Ammon's horn (tissue), 1 donor: ENCODE data around the gene RNF208.
"Not testable (repeated sequence)": the region's sequence is repeated elsewhere in the genome, so short reads cannot be mapped to it uniquely, and the experiment has no call there.

Source experiments
- DNase-seq: peaks from one replicate; pipeline ENCODE4 v3.0.0-alpha.2; 2016; ENCODE audit warnings: low spot score

RNF208 gene, protein sequence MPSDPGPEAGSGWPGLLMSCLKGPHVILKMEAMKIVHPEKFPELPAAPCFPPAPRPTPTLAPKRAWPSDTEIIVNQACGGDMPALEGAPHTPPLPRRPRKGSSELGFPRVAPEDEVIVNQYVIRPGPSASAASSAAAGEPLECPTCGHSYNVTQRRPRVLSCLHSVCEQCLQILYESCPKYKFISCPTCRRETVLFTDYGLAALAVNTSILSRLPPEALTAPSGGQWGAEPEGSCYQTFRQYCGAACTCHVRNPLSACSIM

DNA sequence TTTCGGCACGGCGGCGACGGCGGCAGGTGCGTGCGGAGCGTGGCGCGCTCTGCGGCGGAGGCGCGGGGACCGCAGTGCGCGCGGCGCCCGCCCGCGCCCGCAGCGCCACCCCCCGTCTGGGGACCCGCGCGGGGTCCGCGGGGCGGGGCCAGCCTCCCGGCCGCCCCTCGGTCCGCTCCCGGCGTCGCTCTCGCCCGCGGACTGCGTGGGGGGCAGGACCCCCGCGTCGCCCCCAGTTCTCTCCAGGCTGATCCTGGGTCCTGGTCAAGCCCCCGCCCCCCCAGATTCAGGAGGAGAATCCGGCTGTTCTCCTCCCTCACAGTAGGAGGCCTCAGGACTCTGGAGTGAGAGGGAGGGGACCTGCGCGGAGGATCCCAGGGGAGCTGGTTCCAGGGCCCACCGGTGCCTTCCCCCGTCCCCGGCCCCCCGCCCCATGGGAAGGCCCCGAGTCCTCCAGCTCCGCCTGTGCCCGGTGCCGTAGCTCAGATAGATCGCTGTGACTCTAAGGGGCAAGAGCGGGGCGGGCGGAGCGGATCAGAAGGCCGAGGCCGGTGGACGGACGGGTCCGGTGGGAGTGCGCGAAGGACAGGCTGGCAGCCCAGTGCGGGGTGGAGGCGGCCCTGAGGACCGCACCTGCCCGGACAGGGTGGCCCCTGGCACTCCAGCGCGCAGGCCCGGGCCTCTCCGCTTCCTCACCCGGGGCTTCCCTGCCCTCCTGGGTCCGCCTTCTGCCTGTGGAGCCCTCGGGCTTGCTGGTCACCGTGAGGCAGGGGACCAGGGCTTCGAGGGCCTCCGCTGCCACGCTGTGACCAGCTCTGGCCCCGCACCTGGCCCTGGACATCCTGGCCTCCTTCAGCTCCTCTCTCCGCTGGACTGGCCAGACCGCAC is at the start of gene RNF208:
Gene RNF208 (minus strand): TSS at position 51 of the 888 bp plus-strand sequence. CDS start 1,028 bp downstream, outside the sequence.
- DNase-seq: no peak

DNA sequence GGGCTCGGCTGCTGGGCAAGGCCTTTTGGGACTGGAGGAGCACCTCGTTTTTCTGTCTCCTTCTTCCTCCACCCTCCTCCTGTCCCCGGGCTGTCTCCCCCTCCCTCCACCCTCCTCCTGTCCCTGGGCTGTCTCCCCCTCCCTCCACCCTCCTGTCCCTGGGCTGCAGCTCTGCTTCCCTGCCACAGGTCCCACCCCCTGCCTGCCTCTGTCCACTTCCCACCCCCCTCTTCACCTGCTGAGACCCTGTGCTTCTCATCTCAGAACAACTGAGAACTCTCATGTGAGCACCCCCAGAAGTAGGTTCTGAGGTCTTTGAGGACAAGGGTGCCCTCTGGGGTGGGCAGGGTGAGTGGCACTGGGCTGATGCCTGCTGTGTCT is 49.6 kb upstream of the RNF208 start:
- DNase-seq: no peak

DNA sequence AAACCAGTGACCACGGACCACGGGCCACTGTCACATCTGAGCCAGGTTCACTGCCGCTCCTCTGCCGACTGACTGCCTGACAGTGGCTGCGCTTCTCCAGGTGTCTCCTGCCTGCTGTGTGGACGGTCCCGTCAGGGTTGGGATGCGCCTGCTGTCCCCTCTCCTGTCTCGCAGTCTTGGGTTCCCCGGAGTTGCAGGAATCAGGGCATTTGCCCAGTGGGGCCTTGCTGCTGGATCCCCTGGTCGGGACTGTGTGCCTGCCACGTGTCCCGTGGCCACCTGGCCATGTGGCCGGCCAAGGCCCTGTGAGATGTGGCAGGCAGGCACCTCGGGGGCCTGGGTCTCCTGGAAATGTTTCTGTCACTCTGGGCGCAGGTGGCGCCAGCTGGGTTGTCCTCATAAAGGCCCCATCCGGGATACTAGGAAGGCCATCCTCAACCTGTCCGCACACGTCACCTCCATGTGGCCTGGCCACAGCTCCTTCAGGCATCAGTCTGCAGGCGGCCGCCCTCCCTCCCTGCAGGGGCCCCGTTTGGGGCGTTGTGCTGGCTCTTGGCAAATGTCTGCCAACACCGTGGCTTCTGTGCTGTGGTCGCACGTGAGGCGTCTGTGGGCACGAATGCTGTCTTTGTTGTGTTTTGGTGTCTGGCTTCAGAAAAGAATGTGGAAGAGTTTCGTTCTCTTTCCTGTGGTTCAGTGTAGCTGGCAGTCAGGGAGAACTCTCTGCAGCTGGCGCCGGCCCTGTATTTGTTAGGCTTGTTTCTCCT is 49.1 kb upstream of the RNF208 start:
- DNase-seq: no peak

DNA sequence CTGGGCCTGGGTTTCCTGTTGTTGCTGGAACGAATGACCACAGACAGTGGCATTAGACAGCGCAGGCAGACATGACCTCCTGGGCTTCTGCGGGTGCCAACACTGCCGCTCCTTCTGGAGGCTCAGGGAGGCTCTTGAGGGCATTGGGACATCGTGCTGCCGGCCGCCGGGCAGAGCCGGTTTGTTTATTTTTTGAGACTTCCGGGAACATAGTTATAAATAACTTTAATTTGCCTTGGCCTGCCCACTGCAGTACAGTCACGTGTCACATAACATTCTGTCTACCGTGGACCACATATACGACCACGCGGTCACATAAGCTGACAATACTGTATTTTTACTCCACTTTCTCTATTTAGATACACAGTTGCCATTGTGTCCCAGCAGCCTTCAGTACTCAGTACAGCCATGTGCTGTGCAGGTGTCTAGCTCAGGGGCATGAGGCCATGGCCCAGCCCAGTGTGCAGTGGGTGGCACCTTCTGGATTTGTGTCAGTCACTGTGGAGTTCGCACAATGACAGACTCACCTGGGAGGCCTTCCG is 47.3 kb upstream of the RNF208 start:
- no peak for DNase-seq

DNA sequence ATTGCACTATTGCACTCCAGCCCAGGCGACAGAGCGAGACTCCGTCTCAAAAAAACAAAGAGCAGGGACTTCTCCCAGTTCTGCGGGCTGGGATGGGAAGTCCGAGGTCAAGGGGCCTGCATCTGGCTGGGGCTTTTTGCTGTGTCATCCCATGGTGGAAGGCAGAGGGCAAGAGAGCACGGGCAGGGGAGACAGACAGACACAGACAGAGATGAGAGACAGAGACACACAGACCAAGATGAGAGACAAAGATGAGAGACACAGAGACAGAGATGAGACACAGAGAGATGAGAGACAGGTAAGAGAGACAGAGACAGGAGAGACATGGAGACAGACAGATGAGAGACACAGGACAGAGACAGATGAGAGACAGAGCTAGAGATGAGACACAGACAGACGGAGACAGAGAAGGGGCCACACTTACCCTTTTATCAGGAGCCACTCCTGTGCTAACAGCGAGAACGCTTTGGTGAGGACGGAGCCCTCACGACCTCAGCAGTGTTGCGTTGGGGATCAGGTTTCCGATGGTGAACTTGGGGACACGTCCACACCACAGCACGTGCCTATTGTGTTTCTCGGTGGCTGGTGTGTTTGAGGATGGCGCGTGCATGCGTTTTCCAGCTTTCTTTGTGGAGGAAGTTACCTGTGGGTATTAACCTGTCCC is 46.6 kb upstream of the RNF208 start:
- DNase-seq: no peak

DNA sequence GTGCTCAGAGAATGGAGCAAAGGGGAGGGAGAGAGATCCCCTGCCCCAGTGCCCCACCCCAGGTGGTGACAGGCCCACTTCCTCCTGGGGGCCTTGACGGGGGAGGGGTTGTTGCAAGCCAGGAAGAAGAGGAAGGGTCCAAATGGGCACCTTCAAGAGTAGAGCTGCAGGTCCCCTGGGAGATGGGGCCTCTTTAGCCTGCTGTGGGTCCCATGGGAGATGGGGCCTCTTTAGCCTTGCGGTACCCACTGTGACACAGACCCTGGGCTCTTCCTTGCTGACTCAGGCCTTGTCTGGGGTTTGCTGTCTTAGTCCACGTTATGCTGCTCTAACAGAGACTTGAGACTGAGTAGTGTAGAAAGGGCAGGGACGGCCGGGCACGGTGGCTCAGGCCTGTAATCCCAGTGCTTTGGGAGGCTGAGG is 45.9 kb upstream of the RNF208 start:
- no peak for DNase-seq

DNA sequence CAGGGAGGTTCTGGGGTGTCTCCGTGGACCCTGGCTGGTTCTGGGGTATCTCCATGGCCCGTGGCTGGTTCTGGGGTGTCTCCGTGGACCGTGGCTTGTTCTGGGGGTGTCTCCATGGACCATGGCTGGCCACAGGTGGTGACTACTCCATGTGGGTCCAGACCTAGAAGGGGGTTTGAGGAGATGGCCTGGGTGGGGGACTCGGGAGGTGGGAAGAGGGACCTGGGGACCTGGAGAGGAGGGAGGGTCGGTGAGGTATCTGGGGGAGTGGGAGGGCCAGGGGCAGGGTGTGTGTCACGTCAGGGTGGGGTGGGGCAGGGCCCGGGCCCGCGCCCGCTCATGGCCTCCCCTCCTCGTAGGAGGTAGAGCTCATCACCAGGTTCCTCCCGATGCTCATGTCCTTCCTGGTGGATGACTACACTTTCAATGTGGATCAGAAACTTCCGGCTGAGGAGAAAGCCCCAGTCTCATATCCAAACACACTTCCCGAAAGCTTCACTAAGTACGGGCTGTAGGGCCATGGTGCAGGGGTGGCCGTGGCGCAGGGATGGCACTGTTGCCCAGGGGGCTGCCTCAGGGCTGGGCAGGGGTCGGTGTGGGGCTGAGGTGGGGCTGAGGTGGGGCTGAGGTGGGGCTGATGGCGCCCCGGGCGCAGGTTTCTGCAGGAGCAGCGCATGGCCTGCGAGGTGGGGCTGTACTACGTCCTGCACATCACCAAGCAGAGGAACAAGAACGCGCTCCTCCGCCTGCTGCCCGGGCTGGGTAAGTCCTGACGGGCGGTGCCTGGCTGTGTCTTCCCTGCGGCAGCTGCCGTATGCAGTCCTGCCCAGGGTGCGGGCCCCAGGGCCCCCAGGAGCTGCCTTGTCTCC is 44.8 kb upstream of the RNF208 start:
- no peak for DNase-seq

DNA sequence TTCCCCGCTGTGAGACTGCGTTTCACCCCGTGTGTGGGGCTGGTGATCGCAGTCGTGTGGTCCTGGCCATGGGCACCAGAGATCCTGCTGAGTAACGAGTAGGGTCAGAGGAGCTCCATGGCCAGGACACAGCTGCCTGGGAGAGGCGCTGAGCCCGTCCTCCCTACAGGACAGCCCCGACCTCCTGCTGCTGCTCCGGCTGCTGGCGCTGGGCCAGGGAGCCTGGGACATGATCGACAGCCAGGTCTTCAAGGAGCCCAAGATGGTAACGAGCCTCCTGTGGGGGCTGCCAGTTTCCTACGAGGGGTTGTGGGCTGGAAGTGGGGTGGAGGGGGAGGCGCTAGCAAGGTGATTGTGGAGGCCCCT is 44.1 kb upstream of the RNF208 start:
- no peak for DNase-seq

DNA sequence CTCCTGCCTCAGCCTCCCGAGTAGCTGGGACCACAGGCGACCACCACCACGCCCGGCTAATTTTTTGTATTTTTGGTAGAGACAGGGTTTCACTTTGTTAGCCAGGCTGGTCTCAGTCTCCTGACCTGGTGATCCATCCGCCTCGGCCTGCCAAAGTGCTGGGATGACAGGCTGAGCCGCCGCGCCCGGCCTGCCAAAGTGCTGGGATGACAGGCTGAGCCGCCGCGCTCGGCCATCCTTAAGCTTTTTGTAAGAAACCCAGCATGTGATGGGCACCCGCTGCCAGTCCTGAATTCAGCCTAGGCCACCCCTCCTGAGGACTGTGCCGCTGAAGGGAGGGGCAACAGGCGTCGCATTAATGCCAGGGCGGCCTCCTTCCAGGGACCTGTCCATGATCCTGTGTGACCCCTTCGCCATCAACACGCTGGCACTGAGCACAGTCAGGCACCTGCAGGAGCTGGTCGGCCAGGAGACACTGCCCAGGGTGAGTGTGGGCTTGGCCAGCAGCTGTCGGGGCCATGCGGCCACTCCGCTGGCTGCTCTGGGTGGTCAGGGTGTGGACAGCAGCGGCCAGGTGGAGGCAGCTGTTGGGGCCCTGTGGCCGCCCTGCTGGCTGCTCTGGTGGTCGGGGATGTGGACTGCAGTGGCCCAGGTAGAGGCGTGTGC is 43.6 kb upstream of the RNF208 start:
- DNase-seq: no peak

DNA sequence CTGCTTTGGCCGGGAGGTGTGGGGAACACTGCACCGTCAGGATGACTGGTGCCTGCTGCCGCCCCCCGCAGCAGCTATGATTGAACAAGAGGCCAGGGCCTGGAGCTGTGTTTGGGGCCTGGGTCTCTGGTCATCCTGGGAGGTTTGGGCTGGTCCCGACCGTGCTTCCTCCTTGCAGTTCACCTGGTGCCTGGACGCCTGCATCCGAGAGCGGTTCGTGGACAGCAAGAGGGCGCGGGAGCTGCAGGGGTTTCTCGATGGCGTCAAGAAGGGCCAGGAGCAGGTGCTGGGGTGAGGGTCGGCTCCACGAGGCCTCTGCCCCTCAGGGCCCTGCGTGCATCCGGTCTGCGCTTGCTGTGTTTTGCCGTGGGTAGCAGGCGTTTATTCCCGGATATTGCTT is 42.0 kb upstream of the RNF208 start:
- no peak for DNase-seq

DNA sequence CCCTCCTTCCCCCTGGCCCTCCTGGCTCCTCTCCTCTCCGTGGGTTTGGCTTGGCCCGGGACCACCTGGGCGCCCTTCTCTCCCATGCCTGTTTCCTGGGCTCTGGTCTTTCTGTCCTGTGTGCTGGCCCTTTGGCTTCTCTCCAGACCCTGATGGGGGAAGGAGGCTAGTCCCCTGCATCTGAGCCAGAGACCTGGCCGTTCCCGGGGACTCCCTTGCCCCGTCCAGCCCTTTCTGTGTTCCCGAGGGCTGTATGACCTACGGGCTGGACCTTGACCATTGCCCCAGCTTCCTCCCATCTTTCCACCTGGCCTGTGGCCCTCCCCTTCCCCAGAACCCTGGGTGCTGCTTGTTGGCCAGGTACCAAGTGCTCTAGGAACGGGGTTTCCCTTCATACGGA is 41.5 kb upstream of the RNF208 start:
- no peak for DNase-seq

DNA sequence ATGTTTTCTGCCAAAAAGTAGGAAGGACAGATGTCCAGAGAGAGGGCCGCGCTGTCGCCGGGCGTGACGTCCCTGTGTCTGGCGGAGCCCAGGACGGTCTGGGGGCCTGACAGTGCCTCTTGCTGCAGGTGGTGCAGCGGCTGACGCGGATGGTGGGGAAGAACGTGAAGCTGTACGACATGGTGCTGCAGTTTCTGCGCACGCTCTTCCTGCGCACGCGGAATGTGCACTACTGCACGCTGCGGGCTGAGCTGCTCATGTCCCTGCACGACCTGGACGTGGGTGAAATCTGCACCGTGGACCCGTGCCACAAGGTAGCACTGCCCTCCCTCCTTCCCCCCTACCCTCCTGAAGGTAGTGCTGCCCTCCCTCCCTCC is 40.9 kb upstream of the RNF208 start:
- DNase-seq: no peak

DNA sequence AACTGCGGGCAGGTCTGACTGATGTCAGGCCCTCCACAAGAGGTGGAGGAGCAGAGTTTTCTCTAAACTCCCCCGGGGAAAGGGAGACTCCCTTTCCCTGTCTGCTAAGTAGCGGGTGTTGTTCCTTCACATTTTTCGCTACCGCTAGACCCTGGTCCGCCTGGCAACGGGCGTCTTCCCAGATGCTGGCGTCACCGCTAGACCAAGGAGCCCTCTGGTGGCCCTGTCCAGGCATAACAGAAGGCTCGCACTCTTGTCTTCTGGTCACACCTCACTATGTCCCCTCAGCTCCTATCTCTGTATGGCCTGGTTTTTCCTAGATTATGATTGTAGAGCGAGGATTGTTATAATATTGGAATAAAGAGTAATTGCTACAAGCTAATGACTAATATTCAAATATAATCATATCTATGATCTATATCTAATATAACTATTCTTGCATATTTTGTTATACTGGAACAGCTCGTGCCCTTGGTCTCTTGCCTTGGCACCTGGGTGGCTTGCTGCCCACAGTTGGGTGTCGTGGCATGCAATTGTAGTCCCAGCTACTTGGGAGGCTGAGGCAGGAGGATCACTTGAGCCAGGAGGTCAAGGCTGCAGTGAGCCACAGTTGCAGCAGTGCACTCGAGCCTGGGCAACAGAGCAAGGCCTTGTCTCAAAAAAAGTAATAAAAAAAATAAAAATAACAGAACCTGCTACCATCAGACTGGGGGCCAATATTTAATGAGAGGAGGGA is 40.3 kb upstream of the RNF208 start:
- not testable (repeated sequence) for DNase-seq

DNA sequence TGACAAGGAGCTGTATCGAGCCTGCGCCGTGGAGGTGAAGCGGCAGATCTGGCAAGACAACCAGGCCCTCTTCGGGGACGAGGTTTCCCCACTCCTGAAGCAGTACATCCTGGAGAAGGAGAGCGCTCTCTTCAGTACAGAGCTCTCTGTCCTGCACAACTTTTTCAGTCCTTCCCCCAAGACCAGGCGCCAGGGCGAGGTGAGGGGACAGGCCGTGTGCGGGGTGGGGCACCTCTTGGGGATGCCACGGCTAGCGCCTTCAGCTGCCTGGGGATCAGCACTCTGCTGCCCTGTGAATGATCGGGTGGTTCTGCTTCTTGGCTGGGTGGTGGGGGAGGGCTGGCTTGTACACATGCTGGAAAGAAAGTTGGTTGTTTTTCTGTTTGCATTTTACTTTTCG is 34.8 kb upstream of the RNF208 start:
- DNase-seq: no peak

DNA sequence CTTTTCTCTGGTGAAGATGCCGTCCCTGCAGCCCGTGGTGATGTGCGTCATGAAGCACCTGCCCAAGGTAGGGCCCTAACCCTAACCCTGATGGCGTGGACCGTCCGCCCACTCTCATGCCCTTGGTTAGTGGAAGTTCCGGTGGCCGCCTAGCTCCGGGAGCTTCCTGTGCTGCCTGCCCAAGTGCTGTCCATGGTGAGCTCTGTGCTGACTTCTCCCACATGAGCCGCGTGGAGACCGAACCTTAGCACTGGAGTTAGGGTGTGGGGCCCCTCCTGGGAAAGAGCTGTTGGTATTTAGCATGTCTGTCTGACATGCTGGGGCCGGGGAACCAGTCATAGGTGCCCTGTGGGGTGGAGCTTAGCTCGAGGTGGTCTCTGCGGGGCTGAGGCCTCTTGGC is 34.3 kb upstream of the RNF208 start:
- no peak for DNase-seq

DNA sequence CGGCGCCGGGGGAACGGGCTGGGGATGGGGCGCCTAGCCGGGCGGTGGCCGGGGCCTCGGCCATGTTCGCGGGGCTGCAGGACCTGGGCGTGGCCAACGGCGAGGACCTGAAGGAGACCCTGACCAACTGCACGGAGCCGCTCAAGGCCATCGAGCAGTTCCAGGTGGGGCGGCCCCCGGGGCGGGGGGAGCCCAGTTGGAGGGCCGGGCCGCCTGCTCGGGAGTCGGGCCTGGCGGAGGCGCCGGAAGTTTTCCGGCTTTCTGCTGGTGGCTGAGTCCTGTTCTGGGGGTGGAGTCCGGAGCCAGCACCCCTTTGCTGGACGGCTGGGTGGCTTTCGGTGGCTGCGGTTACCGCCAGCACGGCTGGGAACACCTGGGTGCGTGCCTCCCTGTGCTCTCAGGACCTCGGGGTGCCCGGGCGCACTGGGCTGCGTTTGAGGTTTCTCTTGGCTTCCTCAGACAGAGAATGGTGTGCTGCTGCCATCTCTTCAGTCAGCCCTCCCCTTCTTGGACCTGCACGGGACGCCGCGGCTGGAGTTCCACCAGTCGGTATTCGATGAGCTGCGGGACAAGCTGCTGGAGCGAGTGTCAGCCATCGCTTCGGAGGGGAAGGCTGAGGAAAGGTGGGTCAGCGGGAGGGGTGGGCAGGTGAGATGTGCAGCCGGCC is 33.5 kb upstream of the RNF208 start:
- DNase-seq: no peak

DNA sequence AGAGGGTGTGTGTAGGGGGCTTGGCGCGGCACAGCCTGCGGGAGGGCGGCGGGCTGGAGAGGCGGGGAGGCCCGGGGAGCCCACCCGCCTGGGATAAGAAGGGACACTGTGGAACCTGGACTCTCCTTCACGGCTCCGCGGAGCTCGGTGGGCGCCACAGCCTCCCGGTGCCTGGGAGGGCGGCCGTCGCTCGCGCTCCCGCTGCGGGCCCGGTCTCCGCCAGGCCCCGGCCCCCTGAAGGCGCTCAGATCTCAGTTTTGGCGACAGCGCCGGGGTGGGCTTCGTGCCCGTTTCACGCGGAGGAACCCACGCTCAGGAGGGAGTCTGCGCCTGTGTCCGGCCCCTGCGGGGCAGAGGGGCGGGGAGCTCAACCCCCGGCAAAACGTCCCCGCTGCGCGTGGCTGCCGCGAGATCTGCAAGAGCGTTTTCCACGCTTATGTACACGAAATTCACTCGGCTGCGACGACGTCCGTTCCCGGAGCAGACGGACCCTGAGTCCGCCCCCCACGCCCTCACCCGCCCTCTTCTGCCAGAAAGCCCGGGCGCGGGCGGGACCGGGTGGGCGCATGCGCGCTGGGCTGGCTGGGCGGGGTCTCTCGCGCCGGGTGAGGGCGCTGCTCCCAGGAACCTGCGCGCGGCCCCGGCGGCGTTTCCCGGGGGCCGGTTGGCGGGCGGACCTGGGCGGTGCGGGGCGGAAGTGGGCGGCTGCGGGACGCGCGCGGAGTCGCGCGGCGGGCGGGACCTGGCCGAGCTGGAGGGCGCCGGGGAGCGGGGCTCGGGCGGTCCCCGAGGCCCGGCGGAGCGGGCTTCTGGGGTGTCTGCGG is 32.8 kb upstream of the RNF208 start, which contains the start of gene NELFB:
Gene NELFB (plus strand): TSS at position 704 of the 824 bp plus-strand sequence.
- DNase-seq: peak; percentile 89
